ENCODE measurements around the gene VWA3B. TPM values are rescaled to one million over a fixed set of nuclear protein-coding genes. Genes with fewer than 3 reads are reported as not detected.
A peak's percentile ranks its signal among the peaks of the same experiment; 100 is the strongest.

The VWA3B gene
- total RNA-seq, 1 donor from 2014 or later = 0.17 TPM

- H3K36me3 ChIP-seq = no peaks in the 10 kb centered on the region
- intact Hi-C loops (cut with DNase I) = no loop called here
- DNase-seq (no peak), ATAC-seq (no peak)
- no peak overlapping the region for H3K4me3 ChIP-seq
- peaks cover 6% of the 10 kb centered on the region for H3K27me3 ChIP-seq
- no peak overlapping the region for H3K27ac ChIP-seq
- no peaks in the 10 kb centered on the region for H3K4me1 ChIP-seq
- TF ChIP-seq, protein P1, sequence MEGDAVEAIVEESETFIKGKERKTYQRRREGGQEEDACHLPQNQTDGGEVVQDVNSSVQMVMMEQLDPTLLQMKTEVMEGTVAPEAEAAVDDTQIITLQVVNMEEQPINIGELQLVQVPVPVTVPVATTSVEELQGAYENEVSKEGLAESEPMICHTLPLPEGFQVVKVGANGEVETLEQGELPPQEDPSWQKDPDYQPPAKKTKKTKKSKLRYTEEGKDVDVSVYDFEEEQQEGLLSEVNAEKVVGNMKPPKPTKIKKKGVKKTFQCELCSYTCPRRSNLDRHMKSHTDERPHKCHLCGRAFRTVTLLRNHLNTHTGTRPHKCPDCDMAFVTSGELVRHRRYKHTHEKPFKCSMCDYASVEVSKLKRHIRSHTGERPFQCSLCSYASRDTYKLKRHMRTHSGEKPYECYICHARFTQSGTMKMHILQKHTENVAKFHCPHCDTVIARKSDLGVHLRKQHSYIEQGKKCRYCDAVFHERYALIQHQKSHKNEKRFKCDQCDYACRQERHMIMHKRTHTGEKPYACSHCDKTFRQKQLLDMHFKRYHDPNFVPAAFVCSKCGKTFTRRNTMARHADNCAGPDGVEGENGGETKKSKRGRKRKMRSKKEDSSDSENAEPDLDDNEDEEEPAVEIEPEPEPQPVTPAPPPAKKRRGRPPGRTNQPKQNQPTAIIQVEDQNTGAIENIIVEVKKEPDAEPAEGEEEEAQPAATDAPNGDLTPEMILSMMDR (IDR thresholded peaks at IDR 0.05) = no peak
- H3K9me3 ChIP-seq = no peaks in the 10 kb centered on the region
These were observed 147.8 kb downstream of the VWA3B start for GRCh38 chr2:98234776-98235175.

DNA sequence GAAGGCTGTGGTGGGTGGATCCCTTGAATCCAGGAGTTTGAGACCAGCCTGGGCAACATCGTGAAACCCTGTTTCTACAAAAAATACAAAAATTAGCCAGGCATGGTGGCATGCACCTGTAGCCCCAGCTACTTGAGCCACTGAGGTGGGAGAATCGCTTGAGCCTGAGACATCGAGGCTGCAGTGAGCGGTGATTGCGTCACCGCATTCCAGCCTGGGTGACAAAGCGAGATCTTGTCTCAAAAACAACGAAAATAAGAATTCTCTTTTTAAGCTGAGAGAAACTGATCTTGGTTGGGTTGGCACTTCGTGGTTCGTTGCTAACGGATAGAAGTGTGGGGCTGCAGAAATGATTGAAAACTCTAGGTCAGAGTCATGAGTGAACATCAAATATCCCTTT lies 150.0 kb downstream of the VWA3B start:
- peaks cover 6% of the 10 kb centered on the region for H3K27me3 ChIP-seq
- no peak overlapping the region for H3K27ac ChIP-seq
- no peak overlapping the region for H3K4me3 ChIP-seq
- DNase-seq (no peak), ATAC-seq (no peak)
- H3K4me1 ChIP-seq = no peaks in the 10 kb centered on the region
- intact Hi-C loops (cut with DNase I) = no loop called here
- no peaks in the 10 kb centered on the region for H3K36me3 ChIP-seq
- no peaks in the 10 kb centered on the region for H3K9me3 ChIP-seq
- TF ChIP-seq, protein P1 (IDR thresholded peaks at IDR 0.05) = no peak

- H3K4me1 ChIP-seq = no peaks in the 10 kb centered on the region
- no peak for DNase-seq
- intact Hi-C loops (cut with DNase I) = no loop called here
- no peaks in the 10 kb centered on the region for H3K36me3 ChIP-seq
- no peaks in the 10 kb centered on the region for H3K9me3 ChIP-seq
- TF ChIP-seq, protein P1 (IDR thresholded peaks at IDR 0.05) = no peak
- no peak for ATAC-seq
- no peak overlapping the region for H3K4me3 ChIP-seq
- H3K27me3 ChIP-seq = peaks cover 6% of the 10 kb centered on the region
- H3K27ac ChIP-seq = no peak overlapping the region
These were observed 153.9 kb downstream of the VWA3B start for GRCh38 chr2:98240786-98241398.

DNA sequence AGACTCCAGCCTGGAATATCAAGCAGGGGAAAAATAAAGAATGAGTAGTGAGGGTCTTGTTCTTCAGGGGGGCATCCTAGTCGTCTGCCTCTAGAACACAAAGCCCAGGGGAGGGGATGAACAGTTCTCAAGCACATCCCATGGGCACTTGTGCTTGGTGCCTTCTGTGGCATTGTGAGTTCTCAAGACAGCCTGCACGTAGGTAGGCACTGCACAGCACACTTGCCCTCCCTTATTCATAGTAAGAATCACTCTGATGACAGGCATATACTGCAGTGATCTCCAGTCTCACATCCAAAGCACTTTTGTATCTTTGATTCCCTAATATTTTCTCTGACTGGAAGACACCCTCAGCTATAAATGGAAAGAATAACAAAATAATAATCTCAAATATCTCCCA lies 154.6 kb downstream of the VWA3B start:
- peaks cover 5% of the 10 kb centered on the region for H3K27me3 ChIP-seq
- H3K4me3 ChIP-seq = no peak overlapping the region
- no peak overlapping the region for H3K27ac ChIP-seq
- H3K9me3 ChIP-seq = no peaks in the 10 kb centered on the region
- no peak for ATAC-seq
- no peaks in the 10 kb centered on the region for H3K36me3 ChIP-seq
- no peak for DNase-seq
- TF ChIP-seq, protein P1 (IDR thresholded peaks at IDR 0.05) = no peak
- intact Hi-C loops (cut with DNase I) = no loop called here
- no peaks in the 10 kb centered on the region for H3K4me1 ChIP-seq

- peaks cover under 1% of the 10 kb centered on the region for H3K27me3 ChIP-seq
- intact Hi-C loops (cut with DNase I) = no loop called here
- no peaks in the 10 kb centered on the region for H3K4me1 ChIP-seq
- H3K4me3 ChIP-seq = no peak overlapping the region
- H3K9me3 ChIP-seq = no peaks in the 10 kb centered on the region
- ATAC-seq = no peak
- TF ChIP-seq, protein P1 (IDR thresholded peaks at IDR 0.05) = no peak
- no peak for DNase-seq
- H3K36me3 ChIP-seq = no peaks in the 10 kb centered on the region
- H3K27ac ChIP-seq = no peak overlapping the region
These were observed 155.0 kb downstream of the VWA3B start for GRCh38 chr2:98242003-98242402.

DNA sequence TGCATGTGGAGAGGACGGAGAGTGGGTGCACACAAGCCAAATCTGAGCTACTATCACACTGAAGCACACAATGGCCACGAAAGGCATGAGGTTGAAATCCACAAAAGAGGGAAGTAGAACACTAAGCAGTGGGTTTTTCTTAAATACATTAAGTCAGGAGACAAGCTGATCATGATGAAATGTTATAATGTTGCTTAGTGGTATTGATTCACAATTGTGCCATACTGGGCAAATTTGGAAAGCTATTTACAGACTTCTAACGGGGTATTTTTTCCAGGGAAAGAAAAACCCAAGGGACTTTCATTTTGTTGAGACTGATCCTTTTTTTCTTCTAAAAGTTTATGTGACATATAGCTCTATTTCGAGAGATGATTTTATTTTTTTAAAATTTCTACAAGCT lies 158.5 kb downstream of the VWA3B start:
- peak; percentile 35 for ATAC-seq
- no peaks in the 10 kb centered on the region for H3K27me3 ChIP-seq

More for the DNA sequence above, 158.5 kb downstream of the VWA3B start:
- H3K9me3 ChIP-seq = peaks cover 4% of the 10 kb centered on the region
- no peak overlapping the region for H3K27ac ChIP-seq
- TF ChIP-seq, protein P1 (IDR thresholded peaks at IDR 0.05) = no peak
- intact Hi-C loops (cut with DNase I) = no loop called here
- H3K4me1 ChIP-seq = no peaks in the 10 kb centered on the region
- DNase-seq = no peak
- no peak overlapping the region for H3K4me3 ChIP-seq
- H3K36me3 ChIP-seq = no peaks in the 10 kb centered on the region

All from upper lobe of right lung (tissue), 1 donor.